ENCODE data around the gene STAT6.
A peak's percentile ranks its signal among the peaks of the same experiment; 100 is the strongest.

Gene STAT6

DNA sequence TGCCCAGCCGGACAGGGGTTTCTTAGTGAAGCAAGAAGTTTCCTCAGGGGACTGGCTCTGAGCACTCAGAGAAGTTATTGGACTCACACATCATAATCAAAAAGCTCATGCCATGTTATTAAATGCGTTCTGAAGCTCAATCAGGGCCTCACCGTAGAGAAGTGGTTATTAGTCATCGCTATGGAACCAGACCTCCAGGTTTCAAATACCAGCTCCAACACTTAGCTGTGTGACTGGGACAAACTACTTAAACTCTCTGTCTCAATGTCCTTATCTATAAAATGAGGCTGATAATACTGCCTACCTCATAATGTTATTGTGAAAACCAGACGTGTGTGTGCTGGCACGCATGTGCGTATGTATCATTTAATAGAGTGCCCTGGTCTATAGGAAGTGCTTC lies 7.3 kb downstream of the STAT6 start:
- no peak for DNase-seq (ENCODE audit: insufficient read length, low spot score)
- no peak for FAIRE-seq

DNA sequence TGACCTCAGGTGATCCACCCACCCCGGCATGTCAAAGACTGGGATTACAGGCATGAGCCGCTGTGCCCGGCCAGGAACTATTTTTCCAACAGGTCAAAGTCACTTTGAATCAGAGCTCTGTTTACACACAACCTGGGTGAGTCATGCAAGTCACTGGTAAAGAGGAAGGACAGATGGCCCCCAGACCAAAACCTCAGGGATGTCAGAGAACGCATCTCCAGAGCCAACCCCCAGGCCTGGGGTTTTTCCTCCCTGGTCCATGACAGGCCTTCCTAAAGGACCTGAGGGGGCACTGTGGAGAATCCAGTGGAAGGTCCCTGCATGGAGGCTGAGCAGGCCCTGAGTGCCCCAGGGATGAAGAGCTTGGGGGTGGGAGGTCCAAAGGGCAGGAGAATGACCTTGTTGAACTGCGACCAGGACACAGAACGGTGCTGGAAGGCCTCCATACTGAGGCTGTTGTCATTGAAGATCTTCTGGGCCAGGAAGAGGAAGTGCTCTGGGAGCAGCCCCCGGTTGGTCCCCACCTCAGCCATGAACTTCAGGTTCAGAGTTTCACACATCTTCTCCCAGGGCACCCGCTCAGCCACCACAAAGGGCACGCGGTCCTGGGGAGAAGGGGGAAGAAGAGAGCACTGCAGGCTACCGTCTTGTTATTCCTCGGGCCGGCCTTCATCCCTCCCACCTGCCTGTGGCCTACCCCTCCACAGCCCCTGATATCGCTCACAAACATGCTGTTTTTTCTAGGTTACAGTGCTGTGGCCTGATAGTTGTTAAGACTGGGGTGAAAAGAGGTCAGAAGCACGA lies 9.1 kb downstream of the STAT6 start:
- DNase-seq (ENCODE audit: insufficient read length, low spot score) (no peak), FAIRE-seq (no peak)

DNA sequence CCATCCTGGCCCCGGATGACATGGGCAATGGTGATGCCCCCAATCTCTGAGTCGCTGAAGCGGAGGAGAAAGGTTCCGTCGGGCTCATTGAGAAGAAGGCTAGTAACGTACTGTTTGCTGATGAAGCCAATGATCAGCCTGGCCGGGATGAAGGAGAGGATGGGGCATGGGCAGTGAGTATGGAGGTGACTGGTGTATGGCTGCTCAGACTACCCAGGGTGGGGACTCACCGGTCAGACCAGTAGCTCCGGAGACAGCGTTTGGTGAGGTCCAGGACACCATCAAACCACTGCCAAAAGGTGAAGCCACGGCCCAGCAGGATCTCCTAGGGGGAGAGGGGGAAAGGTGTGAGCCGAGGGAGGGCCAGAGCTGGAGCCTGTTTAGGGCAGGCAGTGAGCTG lies 11.4 kb downstream of the STAT6 start:
- FAIRE-seq (no peak), DNase-seq (ENCODE audit: insufficient read length, low spot score) (no peak)

DNA sequence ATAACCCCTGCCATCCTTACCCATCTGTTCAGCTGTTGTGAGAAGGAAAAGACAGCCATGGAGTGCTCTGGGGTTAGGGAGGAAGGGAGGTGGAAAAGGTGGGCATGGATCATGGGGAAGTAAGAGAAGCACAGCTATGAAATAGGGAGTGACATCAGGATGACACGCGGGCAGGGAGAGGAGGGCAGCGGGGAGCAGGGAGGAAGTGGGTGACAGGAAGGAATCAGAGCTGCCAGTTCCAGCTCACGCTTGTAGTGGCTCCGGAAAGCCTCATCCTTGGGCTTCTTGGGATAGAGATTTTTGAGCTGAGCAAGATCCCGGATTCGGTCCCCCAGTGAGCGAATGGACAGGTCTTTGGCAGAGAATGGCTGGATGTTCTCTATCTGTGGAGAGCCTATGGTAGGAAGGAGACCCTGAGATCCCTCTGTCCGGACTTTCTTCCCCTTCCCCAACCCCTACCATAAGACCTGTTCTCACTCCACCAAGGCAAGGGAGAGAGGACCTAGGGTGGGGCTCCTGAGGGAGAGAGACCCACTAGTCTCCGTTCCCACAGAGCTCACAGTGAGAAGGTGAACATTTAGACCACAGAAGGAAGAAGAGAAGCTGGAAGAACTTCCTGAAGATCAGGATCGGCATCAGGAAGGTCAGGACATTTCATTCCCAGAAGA lies 12.0 kb downstream of the STAT6 start:
- DNase-seq (ENCODE audit: insufficient read length, low spot score) (no peak), FAIRE-seq (no peak)

DNA sequence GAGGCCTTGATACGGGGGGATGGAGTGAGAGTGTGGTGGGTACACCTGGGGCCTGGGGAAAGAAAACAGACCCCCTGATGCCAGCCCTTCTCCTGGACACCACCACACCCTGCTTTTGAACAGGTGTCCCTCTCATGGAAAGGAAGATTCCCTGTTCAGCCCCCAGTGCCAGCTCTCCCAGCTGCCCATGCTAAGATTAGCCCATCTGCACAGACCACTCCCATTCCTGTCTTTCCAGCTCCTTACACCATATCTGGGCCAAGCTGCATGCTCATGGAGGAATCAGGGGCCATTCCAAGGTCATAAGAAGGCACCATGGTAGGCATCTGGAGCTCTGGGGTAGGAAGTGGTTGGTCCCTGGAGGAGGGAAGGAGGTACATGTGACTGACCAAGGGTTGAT lies 12.6 kb downstream of the STAT6 start:
- no peak for DNase-seq (ENCODE audit: insufficient read length, low spot score)

DNA sequence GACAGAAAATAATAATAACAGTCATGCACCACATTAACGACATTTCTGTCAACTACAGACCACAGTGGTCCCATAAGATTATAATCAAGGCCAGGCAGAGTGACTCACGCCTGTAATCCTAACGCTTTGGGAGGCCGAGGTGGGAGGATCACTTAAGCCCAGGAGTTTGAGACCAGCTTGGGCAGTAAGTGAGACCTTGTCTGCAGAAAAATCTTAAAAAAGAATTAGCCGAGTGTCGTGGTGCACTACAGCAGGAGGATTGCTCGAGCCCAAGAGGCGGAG lies 13.7 kb downstream of the STAT6 start:
- no peak for DNase-seq (ENCODE audit: insufficient read length, low spot score)
- no peak for FAIRE-seq

More for the DNA sequence above, 12.6 kb downstream of the STAT6 start:
- FAIRE-seq = no peak

DNA sequence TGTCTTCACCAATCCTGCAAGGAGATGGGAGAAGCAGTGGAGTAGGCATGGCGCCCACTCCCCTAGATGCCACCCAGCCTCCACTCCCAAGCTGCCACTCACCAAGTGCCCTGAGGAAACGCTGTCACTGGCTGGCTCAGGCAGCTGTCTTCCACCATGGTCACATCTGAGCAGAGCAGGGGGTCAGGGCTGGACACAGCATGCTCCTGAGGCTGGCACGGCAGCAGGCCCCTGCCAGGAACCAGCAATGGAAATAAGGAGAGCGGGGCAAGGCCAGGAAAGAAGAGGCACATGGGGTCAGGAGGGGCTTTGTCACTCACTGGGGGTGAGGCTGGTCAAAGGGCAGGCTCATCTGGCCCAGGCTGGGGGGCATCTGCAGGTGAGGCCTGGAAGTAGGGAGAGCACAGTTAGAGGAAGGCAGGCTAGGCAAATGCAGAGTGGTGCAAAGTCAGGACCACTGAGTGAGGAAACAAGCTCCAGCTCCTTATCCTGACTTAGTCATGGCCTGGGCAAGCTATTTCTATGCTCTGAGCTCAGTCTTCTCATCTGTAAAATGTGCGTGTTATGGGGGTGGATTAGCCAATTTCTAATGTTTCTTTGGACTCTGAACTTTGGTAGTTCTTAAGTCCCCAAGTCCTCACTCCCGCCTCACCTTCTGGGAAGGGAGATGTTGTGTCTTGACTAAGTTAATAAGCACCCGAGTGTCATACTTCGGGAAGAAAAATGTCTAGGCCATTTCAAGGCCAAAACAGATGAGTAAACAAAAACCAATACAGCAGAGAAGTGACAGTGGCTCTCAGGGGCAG lies 14.2 kb downstream of the STAT6 start:
- FAIRE-seq (no peak), DNase-seq (ENCODE audit: insufficient read length, low spot score) (no peak)

DNA sequence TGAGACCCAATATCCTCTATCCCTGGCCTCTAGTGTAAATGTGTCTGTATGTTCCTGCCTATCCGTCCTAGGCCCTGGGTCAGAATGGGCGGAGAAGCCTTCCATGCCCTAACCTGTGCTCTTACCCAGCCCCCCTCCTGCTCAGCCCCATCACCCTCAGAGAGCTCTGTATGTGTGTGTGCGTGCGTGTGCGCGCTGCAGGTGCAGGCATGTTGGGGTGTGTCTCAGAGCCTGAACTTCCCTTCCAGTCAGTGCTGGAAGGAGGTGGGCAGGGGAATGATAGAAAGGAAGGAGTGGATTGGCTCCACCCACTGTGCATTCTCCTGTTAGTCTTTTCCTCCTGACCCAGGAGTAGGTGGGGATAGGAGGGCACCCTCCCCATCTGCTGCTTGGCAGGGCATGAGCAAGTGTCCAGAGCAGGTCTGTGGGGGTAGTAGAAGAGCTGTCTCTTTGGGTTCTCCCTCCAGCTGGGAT lies 15.0 kb downstream of the STAT6 start:
- DNase-seq (ENCODE audit: insufficient read length, low spot score) (no peak), FAIRE-seq (peak; percentile 4)

DNA sequence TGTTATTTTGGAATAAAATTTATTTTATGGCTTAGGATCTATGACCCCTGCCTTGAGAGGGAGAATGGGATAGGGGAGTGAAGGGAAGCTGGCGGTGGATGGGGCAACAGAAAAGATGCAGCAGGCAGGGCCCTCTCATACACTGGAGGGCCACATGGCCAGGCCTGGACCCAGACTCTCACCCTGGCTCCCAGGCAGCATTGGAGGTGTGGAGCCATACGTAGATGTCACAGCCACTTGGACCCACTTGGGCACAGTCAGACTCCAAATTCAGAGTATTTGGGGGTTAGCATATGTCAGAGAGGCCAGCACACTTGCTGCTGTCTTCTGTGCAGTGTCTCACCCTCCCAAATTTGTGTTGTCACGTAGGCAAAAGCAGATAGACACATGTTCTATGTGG lies 15.7 kb downstream of the STAT6 start:
- FAIRE-seq (no peak), DNase-seq (ENCODE audit: insufficient read length, low spot score) (no peak)

DNA sequence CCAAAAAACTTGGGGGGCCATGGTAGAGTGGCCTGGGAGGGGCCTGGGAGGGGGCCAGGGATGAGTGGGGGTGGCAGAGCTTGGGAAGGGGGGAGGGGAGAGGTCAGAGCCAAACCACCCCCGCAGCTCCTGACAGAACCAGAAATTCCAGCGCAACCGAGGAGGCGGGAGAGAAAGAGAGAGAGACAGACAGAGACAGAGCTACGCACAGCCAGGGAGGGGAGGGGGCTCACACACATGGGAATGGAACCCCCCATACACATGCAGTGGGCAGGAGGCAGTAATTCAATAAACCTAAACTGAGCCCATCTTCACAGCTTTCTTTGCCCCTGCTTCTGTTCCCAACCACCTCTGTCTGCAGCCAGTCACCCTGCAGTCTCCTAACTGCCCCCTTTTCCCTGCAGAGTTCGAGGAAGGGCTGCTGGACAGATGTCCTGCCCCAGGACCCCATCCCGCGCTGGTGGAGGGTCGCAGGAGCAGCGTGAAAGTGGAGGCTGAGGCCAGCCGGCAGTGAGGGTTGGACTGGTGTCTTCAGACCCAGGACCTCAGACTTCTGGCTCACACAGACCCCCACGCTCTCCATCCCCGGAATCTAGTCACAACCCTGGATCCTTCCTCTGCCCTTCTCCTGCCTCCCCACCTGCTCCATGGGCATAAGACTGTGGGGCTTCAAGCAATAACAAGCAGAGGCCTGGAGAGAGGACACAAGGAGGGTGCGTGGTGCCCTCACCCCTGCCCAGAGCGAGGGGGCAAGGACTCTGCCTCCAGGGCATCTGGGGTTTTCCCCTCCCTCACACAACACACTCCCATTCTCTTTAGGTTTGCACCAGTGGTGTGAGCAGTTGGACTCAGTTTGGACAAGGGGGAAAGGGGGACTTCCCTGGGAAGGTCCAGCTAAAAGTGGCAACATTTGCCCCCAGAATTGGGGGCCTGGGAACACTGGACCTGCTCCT lies 16.7 kb downstream of the STAT6 start:
- DNase-seq (ENCODE audit: insufficient read length, low spot score) (no peak), FAIRE-seq (no peak)

DNA sequence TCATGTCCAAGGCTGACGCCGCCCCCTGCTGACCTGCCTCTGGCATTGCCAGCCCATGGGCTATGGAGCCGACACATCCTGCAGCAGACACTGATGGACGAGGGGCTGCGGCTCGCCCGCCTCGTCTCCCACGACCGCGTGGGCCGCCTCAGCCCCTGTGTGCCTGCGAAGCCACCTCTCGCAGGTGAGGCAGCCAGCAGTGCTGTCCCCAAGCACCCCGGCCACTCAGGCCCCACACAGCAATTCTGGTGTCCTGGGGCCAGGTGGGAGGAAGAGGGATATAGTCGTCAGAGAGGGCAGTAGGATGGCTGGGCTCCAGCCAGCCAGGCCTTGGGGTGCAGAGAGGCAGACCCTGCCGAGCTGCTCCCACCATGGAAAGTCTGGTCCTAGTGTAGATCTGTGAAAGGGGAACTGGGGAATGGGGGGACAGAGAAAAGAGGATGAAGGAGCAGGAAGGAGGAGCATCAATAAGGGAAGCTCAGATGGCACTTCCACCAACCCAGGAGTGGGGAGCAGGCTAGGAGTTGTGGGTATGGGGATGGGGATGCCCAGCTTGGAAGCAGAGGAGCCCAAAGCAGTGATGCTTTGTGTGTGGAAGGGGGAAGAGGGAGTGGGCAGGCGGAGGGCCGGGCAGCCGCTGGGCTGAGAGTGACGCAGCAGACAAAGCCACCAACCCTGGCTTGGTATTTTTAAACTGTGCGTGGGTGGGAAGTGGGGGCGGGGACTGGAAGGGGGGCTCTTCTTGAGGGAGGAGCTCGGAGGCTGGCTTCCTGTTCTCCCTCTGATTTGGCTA lies 17.6 kb downstream of the STAT6 start:
- FAIRE-seq (peak; percentile 68), DNase-seq (ENCODE audit: insufficient read length, low spot score) (no peak)

DNA sequence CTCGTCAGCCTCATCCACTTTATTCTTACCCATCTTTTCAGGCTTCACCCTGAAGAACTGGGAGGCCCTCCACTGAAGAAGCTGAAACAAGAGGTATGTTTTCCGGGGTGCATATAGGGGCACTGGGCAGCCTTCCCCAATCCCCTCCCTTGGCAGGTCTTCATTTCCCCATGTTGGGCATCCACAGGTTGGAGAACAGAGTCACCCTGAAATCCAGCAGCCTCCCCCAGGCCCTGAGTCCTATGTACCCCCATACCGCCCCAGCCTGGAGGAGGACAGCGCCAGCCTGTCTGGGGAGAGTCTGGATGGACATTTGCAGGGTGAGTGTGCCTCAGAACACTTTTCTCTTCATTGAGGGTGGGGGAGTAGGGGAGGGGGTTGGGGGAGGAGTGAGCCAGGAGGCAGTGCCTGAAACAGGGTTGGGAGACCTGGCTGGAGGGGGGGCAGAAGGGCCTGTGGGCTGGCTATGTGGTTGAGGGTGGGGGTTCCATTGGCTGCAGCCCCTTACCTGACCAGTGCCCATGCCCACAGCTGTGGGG lies 18.2 kb downstream of the STAT6 start:
- FAIRE-seq = no peak
- no peak for DNase-seq (ENCODE audit: insufficient read length, low spot score)

DNA sequence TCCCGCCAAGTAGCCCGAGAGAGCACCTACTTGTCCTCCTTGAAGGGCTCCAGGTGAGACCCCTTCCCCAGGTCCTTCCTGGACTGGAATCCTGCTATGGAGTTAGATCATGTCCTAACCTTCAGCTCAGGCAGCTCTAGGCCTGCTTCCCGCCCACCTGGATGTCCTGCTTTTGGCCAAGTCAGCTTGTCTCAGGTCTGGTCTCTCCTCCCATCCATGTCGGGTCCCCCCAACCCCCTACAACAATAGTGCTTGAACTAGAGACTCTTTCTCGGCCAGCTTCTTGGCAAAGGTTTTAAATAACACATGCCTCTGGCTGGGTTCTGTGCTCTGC lies 18.7 kb downstream of the STAT6 start:
- no peak for FAIRE-seq
- DNase-seq (ENCODE audit: insufficient read length, low spot score) = no peak

DNA sequence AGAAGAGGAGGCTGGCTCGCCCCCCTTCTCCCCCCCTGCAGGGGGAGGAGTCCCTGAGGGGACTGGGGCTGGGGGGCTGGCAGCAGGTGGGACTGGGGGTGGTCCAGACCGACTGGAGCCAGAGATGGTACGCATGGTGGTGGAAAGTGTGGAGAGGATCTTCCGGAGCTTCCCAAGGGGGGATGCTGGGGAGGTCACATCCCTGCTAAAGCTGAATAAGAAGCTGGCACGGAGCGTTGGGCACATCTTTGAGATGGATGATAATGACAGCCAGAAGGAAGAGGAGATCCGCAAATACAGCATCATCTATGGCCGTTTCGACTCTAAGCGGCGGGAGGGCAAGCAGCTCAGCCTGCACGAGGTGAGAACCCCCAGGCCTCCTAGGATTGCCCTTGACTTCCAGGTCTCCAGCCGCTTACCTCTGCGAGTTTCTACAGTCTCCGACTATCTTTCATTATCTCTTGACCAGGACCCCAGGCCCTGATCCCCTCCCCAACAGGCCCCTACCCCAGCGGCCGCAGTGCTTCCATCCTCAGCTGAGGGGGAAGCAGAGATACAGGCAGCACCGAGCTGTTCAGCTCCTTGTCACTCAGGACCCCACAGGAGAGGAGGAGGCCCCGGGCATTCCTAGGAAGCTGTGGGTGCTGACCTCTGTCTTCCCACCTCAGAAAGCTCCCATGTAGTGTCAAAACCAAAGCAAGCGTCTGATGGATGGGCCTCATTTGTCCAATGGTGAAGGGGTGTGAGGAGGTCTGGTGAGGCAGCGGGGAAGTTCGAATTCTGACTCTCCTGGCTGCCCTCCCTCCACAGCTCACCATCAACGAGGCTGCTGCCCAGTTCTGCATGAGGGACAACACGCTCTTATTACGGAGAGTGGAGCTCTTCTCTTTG lies 19.3 kb downstream of the STAT6 start:
- DNase-seq (ENCODE audit: insufficient read length, low spot score) (no peak), FAIRE-seq (no peak)

DNA sequence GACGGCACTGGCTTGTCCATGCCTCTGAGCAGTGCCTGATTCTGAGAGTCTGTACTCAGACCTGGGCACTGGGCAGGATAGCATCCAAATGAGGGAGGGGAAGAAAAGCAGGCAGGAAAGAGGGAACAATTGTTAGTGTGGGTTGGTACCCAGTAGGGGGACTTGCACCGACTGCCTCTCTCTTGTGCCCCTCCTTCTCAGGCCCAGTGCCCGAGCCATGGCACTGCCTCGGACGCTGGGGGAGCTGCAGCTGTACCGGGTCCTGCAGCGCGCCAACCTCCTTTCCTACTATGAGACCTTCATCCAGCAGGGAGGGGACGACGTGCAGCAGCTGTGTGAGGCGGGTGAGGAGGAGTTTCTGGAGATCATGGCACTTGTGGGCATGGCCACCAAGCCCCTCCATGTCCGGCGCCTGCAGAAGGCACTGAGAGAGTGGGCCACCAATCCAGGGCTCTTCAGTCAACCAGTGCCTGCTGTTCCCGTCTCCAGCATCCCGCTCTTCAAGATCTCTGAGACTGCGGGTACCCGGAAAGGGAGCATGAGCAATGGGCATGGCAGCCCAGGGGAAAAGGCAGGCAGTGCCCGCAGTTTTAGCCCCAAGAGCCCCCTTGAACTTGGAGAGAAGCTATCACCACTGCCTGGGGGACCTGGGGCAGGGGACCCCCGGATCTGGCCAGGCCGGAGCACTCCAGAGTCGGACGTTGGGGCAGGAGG lies 20.1 kb downstream of the STAT6 start:
- FAIRE-seq (no peak), DNase-seq (ENCODE audit: insufficient read length, low spot score) (no peak)

DNA sequence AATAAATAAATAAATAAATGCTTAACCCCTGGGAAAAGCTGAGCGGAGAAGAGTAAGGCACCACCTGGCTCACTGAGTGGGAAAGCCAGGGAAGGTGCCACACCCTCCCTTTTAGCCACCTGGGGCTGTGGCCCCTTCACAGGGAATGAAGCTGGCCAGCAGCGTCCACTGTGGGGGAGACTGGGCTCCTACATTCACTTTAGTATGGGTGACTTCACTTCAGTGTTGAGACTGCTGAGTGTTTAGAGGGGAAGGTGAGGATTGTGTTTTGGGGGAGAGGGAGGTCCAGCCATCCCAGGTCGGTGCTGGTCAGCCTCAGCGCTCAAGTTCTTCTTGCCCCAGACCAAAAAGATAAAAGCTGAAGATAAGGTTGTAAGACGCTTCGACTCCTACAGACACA lies 20.7 kb downstream of the STAT6 start:
- FAIRE-seq (no peak), DNase-seq (ENCODE audit: insufficient read length, low spot score) (no peak)

DNA sequence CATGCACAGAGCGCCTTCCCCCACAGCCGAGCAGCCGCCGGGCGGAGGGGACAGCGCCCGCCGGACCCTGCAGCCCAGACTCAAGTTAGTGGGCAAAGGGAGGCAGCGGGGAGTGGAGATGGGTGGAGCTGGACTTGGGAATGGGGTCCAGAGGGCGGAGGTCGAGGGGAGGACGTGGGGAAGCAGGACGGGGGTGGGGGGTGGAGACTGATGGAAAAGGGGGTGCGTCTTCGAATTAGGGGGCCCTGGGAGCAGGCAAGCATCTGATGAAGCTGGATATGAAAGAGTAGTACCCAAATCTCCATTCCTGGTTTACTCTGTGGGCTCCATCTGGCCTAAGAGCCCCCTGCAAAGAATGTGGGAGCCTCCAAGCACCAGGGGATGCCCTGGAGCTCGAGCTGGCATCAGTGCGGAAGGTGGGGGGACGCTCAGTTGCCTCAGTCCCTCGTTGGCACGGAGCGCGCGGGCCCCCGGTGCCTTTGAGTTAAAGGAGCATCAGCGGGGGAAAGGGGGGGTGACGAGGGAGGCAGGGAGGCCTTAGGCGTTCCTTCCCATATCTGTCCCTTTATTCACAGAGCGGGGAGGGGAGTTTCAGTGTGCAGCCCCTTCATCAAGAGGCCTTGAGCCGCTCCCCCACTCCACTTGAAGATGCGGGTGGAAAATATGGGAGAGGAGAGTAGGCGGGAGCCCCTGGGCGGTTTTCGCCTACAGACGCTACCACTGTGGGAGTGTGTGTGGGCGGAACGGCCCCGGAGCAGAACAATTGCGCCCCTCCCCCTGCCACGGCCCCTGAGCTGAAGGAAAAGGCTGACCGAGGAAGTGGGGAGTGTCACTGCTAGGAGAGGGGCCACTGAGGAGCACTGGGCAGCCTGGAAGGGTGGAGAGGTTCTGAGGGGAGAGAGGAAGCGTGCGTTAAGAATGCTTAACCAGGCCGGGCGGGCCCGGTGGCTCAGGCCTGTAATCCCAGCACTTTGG lies 21.6 kb downstream of the STAT6 start:
- FAIRE-seq (no peak), DNase-seq (ENCODE audit: insufficient read length, low spot score) (peak; percentile 50)

Measured in HTR-8/SVneo (cell line).